Tibial nerve (tissue), 4 donors: ENCODE data around the gene SRRD.

Source experiments
- CTCF ChIP-seq, 5 experiments: fragments of 200-600 bp in 3 of 5; fragments of 450-650 bp in 2 of 5; sonication (generic) in 3 of 5; IDR thresholded peaks; one replicate each; pipeline ENCODE4 v1.5.1; 2016 to 2019; ENCODE audit warnings: antibody characterized with exemption in 5 of 5, mild to moderate bottlenecking in 3 of 5, moderate library complexity in 2 of 5
- EP300 ChIP-seq, 2 donors: sonication (generic); formaldehyde crosslinking; IDR thresholded peaks; one replicate each; pipeline ENCODE4 v1.6.1; 2017; ENCODE audit warnings: antibody characterized with exemption in 2 of 2, mild to moderate bottlenecking in 1 of 2
- POLR2A ChIP-seq, 2 donors: fragments of 450-650 bp; IDR thresholded peaks; one replicate each; pipeline ENCODE4 v1.6.1; 2017; ENCODE audit warnings: antibody characterized with exemption in 2 of 2, mild to moderate bottlenecking in 2 of 2, moderate library complexity in 2 of 2

- TF ChIP-seq POLR2A (IDR thresholded peaks at IDR 0.05), result no peak
- TF ChIP-seq CTCF (IDR thresholded peaks at IDR 0.05), result no peak
- TF ChIP-seq EP300 (IDR thresholded peaks at IDR 0.05), result no peak
Measured at GRCh38 chr22:26517429-26517828, 33.8 kb downstream of the SRRD start.
